ENCODE data around the gene RTN1.

RTN1 gene

GRCh38 chr14:59850458-59850857 lies 20.1 kb downstream of the RTN1 start:
- no peak for DNase-seq (ENCODE audit: low spot score)

GRCh38 chr14:59849411-59850130 lies 21.0 kb downstream of the RTN1 start:
- DNase-seq (ENCODE audit: low spot score), result no peak

- no peak for DNase-seq (ENCODE audit: low spot score)
These were observed 21.9 kb downstream of the RTN1 start for GRCh38 chr14:59848671-59849070.

GRCh38 chr14:59847711-59848110 lies 22.9 kb downstream of the RTN1 start:
- no peak for DNase-seq (ENCODE audit: low spot score)

- no peak for DNase-seq (ENCODE audit: low spot score)
These were observed 24.0 kb downstream of the RTN1 start for GRCh38 chr14:59846595-59846994.

GRCh38 chr14:59845245-59845644 lies 25.3 kb downstream of the RTN1 start:
- no peak for DNase-seq (ENCODE audit: low spot score)

GRCh38 chr14:59844186-59844812 lies 26.3 kb downstream of the RTN1 start:
- no peak for DNase-seq (ENCODE audit: low spot score)

- no peak for DNase-seq (ENCODE audit: low spot score)
These were observed 34.5 kb downstream of the RTN1 start for GRCh38 chr14:59836116-59836515.

- DNase-seq (ENCODE audit: low spot score), result no peak
These were observed 37.8 kb downstream of the RTN1 start for GRCh38 chr14:59832653-59833294.

GRCh38 chr14:59831121-59831730 lies 39.4 kb downstream of the RTN1 start:
- DNase-seq (ENCODE audit: low spot score), result no peak

GRCh38 chr14:59830338-59830734 lies 40.2 kb downstream of the RTN1 start:
- no peak for DNase-seq (ENCODE audit: low spot score)

- no peak for DNase-seq (ENCODE audit: low spot score)
These were observed 40.9 kb downstream of the RTN1 start for GRCh38 chr14:59829469-59830337.

GRCh38 chr14:59828276-59828675 lies 42.3 kb downstream of the RTN1 start:
- no peak for DNase-seq (ENCODE audit: low spot score)

GRCh38 chr14:59827401-59827800 lies 43.2 kb downstream of the RTN1 start:
- DNase-seq (ENCODE audit: low spot score), result no peak

- no peak for DNase-seq (ENCODE audit: low spot score)
These were observed 44.4 kb downstream of the RTN1 start for GRCh38 chr14:59826150-59826549.

- no peak for DNase-seq (ENCODE audit: low spot score)
These were observed 47.4 kb downstream of the RTN1 start for GRCh38 chr14:59823179-59823578.

GRCh38 chr14:59819446-59820088 lies 51.0 kb downstream of the RTN1 start:
- no peak for DNase-seq (ENCODE audit: low spot score)

GRCh38 chr14:59816941-59817340 lies 53.6 kb downstream of the RTN1 start:
- DNase-seq (ENCODE audit: low spot score), result no peak

- DNase-seq (ENCODE audit: low spot score), result no peak
These were observed 55.6 kb downstream of the RTN1 start for GRCh38 chr14:59814988-59815387.

- DNase-seq (ENCODE audit: low spot score), result no peak
These were observed 58.8 kb downstream of the RTN1 start for GRCh38 chr14:59811815-59812214.

GRCh38 chr14:59811073-59811472 lies 59.5 kb downstream of the RTN1 start:
- DNase-seq (ENCODE audit: low spot score), result no peak
